Erythroblast (primary cell): ENCODE measurements around the gene LRG1.

ENCODE experiments used
- GATA1 ChIP-seq: IDR thresholded peaks from 2 replicates; pipeline ENCODE4 v1.6.1; 2011; ENCODE audit warnings: low read depth, mild to moderate bottlenecking, control low read depth, low read length, moderate library complexity
- POLR2A ChIP-seq: IDR thresholded peaks from 2 replicates; pipeline ENCODE4 v1.6.1; 2011; ENCODE audit warnings: mild to moderate bottlenecking, low read length

DNA sequence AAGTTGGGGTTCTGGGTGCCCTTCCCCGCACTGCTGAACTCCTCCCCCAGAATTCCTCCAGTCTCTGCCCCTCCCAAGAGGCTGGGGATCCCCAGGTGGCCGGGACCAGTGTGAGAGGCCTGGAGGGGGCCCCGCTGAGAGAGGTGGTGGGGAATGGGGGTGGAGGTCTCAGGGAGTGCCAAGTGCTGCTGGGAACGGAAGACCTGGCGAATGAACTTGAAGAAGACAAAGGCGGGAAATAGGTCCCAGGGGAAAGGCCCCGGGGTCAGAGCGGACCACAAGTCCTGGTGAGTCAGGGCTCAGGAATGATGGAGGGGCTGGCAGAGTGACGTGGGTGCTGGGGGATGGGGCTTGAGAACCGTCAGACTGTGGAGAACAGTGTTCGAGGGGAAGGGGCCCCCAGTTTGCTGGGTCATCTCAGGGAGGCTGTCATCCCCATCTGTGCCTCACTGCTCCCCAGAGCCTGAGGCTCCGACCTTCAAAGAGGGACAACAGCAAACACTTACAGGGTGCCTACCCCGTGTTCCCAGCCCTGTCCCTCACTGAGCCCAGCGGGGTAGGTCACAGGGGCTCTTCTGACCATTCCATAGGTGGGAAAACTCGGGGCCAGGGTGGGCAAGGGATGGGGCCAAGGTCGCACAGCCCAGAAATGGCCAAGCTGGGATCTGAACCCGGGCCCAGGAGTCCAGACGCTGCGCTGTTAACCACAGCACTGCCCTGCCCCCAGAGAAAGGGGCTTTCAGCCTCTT, 35.6 kb upstream of the LRG1 start:
- TF ChIP-seq POLR2A (no peak), GATA1 (no peak)
